Measurements from ENCODE around the gene CTSH. TPM values are rescaled to one million over a fixed set of nuclear protein-coding genes. Genes with fewer than 3 reads are reported as not detected.

Gene CTSH
- total and polyA plus RNA-seq, 2 of the 13 experiments (the other 11 are each of a cell fraction or from before 2014, with no cell fraction given), result 265 to 653 TPM

DNA sequence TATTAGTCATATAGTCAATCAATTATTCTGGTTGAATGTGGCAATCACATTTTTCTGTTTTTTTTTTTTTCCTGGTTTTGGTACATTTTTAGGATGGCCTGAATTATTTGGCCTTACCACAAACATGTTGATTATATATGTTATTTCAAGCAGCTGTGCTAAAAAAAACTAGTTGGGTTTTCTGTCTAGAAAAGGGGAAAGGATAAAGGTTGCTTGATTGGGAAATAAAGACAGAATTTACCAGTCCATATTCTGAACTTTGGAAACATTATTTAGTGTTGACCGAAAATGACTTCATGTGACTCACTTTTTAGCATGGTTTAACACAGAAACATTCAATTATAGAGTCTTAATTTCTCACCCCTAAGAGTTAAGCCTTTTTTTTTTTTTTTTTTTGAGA lies 64.0 kb downstream of the CTSH start (continued):
- TF ChIP-seq, protein P1, sequence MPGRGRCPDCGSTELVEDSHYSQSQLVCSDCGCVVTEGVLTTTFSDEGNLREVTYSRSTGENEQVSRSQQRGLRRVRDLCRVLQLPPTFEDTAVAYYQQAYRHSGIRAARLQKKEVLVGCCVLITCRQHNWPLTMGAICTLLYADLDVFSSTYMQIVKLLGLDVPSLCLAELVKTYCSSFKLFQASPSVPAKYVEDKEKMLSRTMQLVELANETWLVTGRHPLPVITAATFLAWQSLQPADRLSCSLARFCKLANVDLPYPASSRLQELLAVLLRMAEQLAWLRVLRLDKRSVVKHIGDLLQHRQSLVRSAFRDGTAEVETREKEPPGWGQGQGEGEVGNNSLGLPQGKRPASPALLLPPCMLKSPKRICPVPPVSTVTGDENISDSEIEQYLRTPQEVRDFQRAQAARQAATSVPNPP (CRISPR knock-in tag; IDR thresholded peaks at IDR 0.05), result no peak
- TF ChIP-seq ADNP (CRISPR knock-in tag; IDR thresholded peaks at IDR 0.05) (no peak), RARG (CRISPR knock-in tag; IDR thresholded peaks at IDR 0.05; ENCODE audit: low read depth) (no peak), NR2F2 (IDR thresholded peaks at IDR 0.05; ENCODE audit: borderline replicate concordance, low read depth) (no peak)

DNA sequence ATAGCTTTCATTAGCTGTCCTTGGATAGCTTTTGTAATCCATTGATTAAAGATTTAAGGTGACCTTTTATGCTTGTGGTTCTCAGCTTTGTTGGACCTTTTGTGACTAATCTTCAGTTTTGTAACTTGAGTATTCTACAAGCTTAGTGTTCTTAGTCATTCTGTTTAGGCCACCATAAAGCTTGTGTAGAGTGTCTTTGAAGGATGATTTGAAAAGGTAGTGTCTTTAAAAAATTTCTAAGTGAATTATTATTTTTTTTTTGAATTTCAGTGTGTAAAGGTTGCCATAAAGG lies 64.7 kb downstream of the CTSH start:
- intact Hi-C loops (cut with micrococcal nuclease; ENCODE audit: unreplicated experiment), result no loop called here
- H3K4me3 ChIP-seq (replicated peaks in 1 of 3; ENCODE audit: insufficient read depth in 1 of 3, low read depth in 2 of 3, low read length in 3 of 3), result no peak overlapping the region
- H3K4me2 ChIP-seq (ENCODE audit: low read depth, low read length), result no peak overlapping the region
- H3K9me3 ChIP-seq (ENCODE audit: low read length), result no peaks in the 10 kb centered on the region
- POLR2A ChIA-PET, result no interaction called here
- H3K79me2 ChIP-seq (ENCODE audit: insufficient read depth, low read length), result peaks cover 100% of the 10 kb centered on the region
- peaks cover 99% of the 10 kb centered on the region for H4K20me1 ChIP-seq (ENCODE audit: insufficient read depth, low read length)
- DNase-seq (ENCODE audit: low spot score) (no peak), FAIRE-seq (no peak), ATAC-seq (no peak)
- no TSS peak for BruUV-seq (replicated peaks)
- TF ChIP-seq, protein P2, sequence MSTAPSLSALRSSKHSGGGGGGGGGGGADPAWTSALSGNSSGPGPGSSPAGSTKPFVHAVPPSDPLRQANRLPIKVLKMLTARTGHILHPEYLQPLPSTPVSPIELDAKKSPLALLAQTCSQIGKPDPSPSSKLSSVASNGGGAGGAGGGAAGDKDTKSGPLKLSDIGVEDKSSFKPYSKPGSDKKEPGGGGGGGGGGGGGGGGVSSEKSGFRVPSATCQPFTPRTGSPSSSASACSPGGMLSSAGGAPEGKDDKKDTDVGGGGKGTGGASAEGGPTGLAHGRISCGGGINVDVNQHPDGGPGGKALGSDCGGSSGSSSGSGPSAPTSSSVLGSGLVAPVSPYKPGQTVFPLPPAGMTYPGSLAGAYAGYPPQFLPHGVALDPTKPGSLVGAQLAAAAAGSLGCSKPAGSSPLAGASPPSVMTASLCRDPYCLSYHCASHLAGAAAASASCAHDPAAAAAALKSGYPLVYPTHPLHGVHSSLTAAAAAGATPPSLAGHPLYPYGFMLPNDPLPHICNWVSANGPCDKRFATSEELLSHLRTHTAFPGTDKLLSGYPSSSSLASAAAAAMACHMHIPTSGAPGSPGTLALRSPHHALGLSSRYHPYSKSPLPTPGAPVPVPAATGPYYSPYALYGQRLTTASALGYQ (CRISPR knock-in tag; IDR thresholded peaks at IDR 0.05), result no peak
- TF ChIP-seq CREM (IDR thresholded peaks at IDR 0.05) (no peak), CREM (CRISPR knock-in tag; IDR thresholded peaks at IDR 0.05) (no peak), ZMYM3 (CRISPR knock-in tag; IDR thresholded peaks at IDR 0.05) (no peak), HCFC1 (IDR thresholded peaks at IDR 0.05; ENCODE audit: low read depth, low read length) (no peak), NFE2 (CRISPR knock-in tag; IDR thresholded peaks at IDR 0.05) (no peak), BRD4 (CRISPR knock-in tag; IDR thresholded peaks at IDR 0.05) (no peak), ZNF24 (IDR thresholded peaks at IDR 0.05) (no peak), ZNF207 (IDR thresholded peaks at IDR 0.05; ENCODE audit: borderline replicate concordance) (no peak), NBN (conservative IDR thresholded peaks at IDR 0.05) (no peak), HMG20A (CRISPR knock-in tag; IDR thresholded peaks at IDR 0.05; ENCODE audit: borderline replicate concordance) (no peak), KDM3A (CRISPR knock-in tag; IDR thresholded peaks at IDR 0.05; ENCODE audit: low read depth) (no peak), SMAD1 (CRISPR knock-in tag; IDR thresholded peaks at IDR 0.05; ENCODE audit: borderline replicate concordance, low read depth) (no peak)
- TF ChIP-seq, protein P3, sequence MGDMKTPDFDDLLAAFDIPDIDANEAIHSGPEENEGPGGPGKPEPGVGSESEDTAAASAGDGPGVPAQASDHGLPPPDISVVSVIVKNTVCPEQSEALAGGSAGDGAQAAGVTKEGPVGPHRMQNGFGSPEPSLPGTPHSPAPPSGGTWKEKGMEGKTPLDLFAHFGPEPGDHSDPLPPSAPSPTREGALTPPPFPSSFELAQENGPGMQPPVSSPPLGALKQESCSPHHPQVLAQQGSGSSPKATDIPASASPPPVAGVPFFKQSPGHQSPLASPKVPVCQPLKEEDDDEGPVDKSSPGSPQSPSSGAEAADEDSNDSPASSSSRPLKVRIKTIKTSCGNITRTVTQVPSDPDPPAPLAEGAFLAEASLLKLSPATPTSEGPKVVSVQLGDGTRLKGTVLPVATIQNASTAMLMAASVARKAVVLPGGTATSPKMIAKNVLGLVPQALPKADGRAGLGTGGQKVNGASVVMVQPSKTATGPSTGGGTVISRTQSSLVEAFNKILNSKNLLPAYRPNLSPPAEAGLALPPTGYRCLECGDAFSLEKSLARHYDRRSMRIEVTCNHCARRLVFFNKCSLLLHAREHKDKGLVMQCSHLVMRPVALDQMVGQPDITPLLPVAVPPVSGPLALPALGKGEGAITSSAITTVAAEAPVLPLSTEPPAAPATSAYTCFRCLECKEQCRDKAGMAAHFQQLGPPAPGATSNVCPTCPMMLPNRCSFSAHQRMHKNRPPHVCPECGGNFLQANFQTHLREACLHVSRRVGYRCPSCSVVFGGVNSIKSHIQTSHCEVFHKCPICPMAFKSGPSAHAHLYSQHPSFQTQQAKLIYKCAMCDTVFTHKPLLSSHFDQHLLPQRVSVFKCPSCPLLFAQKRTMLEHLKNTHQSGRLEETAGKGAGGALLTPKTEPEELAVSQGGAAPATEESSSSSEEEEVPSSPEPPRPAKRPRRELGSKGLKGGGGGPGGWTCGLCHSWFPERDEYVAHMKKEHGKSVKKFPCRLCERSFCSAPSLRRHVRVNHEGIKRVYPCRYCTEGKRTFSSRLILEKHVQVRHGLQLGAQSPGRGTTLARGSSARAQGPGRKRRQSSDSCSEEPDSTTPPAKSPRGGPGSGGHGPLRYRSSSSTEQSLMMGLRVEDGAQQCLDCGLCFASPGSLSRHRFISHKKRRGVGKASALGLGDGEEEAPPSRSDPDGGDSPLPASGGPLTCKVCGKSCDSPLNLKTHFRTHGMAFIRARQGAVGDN (CRISPR knock-in tag; IDR thresholded peaks at IDR 0.05), result no peak
- H2AFZ ChIP-seq (ENCODE audit: low read length), result no peak overlapping the region
- no peak overlapping the region for H3K27ac ChIP-seq (ENCODE audit: extremely low read length, insufficient read depth, low read length)
- in situ Hi-C loops (cut with HindIII; ENCODE audit: extremely low pct_ligation_motif_present, low pct_unique_long_range_greater_than_20kb), result no loop called here
- no peaks in the 10 kb centered on the region for H3K27me3 ChIP-seq (ENCODE audit: control insufficient read depth in 1 of 2, insufficient read depth in 2 of 2, low read length in 2 of 2)
- CTCF ChIA-PET (ENCODE audit: low intra/inter-chr PET ratio, low total read pairs), result no interaction called here
- peaks cover 5 to 23% of the 10 kb centered on the region in 2 experiments for H3K36me3 ChIP-seq (replicated peaks in 1 of 2; ENCODE audit: control insufficient read depth in 1 of 2, insufficient read depth in 2 of 2, low read length in 2 of 2)
- peaks cover 88% of the 10 kb centered on the region for H3K4me1 ChIP-seq (ENCODE audit: insufficient read depth, low read length)
- no peak overlapping the region for H3K9ac ChIP-seq (ENCODE audit: insufficient read depth, low read depth, low read length)
